ENCODE data around the gene ING5.
A peak's percentile ranks its signal among the peaks of the same experiment; 100 is the strongest.
"Not testable (repeated sequence)": the region's sequence is repeated elsewhere in the genome, so short reads cannot be mapped to it uniquely, and the experiment has no call there.

The ING5 gene

DNA sequence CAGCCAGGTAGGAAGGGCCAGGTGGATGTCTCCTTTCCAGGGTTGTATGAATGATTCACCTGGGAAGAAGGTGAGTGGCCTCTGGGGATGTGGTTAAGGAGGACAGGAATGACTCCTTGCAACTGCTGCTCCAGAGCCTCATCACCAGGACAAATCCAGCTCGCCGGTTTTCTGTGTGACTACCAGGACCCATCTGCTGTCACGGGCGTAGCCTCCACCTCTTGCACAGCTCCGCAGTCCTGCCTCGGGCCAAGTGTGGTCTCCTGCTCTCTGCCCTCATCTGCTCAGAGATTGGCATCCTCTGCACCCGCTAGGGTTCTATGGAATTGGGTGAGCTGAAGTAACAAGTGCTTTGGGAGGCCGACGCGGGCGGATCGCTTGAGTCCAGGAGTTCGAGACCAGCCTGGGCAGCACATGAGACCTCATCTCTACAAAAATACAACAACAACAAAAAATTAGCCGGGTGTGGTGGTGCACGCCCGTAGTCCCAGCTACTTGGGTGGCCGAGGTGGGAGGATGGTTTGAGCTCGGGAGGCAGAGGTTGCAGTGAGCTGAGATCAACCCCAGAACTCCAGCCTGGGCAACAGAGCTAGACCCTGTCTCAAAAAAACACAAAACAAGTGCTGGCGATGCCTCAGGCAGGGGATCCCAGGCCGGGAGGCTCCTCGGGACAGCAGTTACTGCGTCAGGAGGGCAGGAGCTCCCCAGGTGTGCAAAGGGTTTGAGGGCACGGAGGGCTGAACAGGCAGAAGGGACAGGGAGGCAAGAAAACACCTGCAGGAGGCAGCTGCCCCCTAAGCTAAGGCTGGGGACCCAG, 31.8 kb downstream of the ING5 start:
- in situ Hi-C loops (cut with MboI; ENCODE audit: low pct_unique_long_range_greater_than_20kb, low sequenced_read_pairs), result no loop called here

DNA sequence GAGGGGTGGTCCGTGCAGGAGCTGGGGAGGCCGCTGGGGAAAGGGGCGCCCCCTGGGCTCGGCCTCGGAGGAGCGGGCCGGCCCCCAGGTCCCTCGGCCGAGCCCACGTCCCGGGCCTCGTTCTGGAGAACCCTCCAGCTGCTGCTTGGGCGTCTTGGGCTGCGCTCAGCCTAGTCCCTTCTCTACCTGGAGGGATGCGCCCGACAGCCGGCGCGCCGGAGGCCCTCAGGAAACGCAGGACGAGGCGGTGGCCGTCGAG, 32.3 kb downstream of the ING5 start:
- no peak for DNase-seq
- in situ Hi-C loops (cut with MboI; ENCODE audit: low pct_unique_long_range_greater_than_20kb, low sequenced_read_pairs), result no loop called here

More for the DNA sequence above, 31.8 kb downstream of the ING5 start:
- no peak for DNase-seq

DNA sequence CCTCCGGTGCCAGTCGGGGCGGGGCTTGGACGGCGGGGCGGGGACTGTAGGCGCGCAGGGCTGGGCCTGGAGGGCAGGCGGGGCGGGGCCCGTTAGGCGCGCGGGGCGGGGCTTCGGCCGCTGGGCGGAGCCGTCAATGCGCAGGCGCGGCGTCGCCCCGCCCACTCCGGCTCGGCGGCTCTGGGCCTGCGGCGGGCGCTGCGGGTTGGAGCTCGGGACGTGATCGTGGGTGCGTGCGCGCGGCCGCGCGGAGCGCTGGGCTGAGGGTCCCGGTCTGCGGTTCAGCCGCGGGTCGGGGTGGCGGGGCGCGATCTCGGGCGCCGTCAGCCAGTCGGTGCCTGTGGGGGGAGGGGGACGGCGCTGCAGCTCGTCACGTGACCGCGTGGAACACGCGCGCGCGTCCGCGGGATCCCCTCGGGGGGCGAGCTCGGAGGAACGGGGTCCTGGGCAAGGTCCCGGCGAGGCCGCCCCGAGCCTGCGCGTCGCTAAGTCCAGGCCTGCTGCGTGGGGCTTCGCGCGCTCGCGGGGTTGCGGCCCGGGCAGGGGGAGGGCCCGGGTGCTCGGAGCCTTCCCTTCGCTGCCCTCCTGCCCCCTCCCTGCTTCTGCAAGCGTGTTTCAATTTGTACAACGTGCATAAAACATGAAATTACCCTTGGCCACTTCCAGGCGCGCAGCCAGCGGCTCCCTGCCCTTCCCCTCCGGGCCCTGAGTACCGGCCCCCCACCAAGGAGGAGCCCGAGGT, 32.8 kb downstream of the ING5 start, which contains the start of gene D2HGDH:
Gene D2HGDH, plus strand, starts transcription at position 164 of the 742 bp plus-strand sequence. CDS start 595 bp downstream, outside the sequence.
- in situ Hi-C loops (cut with MboI; ENCODE audit: low pct_unique_long_range_greater_than_20kb, low sequenced_read_pairs), result no loop called here
- peak; percentile 72 for DNase-seq

DNA sequence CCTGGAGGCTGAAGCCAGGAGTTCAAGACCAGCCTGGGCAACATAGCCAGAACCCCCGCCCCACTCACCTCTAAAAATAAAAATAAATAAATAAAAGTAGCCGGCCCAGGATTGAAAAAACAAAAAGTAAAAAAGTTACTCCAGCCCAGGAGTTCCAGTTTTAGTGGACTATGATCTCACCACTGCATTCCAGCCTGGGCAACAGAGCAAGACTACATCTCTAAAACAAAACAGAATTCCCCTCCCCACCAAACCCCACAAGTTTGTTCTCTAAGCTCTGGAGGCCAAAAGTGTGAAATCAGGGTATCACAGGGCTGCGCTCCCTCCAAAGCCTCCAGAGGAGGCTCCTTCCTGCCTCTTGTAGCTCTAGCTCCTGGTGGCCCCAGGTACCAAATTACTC, 34.3 kb downstream of the ING5 start:
- in situ Hi-C loops (cut with MboI; ENCODE audit: low pct_unique_long_range_greater_than_20kb, low sequenced_read_pairs), result no loop called here

DNA sequence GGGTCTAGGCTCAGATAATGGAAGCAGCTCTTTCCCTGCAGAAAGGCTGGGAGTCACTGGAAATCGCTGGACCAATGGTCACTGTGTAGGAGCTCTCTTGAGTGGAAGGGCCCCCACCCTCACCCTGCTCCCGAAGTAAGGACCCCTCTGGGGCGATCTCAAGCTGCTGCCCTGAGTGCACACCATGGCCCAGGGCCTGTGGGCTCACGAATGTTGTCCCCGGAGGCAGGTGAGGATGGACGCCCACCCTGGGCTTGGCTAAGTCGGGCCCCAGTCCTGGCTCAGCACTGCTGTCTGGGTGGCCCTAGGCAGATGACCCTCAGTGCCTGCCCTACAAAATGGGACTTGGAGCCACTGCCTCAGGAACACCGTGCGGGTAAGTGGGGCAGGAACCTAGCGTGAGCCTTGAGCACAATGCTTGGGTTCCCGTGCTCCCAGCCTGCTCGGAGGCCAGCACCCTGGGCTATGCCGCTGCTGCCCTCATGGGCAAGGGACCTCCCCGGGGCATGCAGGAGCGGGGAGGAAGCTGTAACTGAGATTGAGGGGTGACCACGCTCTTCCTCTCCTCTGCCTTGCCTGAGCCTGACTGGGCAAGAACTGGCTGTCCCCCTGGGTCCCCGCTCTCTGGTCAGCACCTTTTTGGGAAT, 36.3 kb downstream of the ING5 start:
- in situ Hi-C loops (cut with MboI; ENCODE audit: low pct_unique_long_range_greater_than_20kb, low sequenced_read_pairs), result no loop called here

More for the DNA sequence above, 34.3 kb downstream of the ING5 start:
- DNase-seq, result no peak

DNA sequence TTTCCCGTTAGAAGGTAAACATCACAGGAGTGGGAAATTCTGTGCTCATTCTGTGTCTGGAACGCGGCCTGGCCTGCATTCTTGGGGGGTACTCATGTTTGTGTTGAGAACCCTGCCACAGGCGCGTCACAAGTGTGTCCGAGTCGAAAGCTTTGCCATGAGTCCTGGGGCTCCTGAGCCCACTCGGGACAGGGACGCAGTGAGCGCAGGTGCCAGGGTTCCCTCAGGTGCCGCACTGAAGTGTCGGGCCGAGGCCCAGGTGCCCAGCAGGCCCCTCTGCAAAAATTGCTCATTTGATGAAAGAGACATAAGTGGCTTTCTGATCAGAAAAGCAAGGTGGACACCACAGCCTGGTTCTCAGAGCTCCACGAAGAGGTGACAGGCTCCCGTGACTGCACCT, 37.3 kb downstream of the ING5 start:
- no peak for DNase-seq
- in situ Hi-C loops (cut with MboI; ENCODE audit: low pct_unique_long_range_greater_than_20kb, low sequenced_read_pairs), result no loop called here

More for the DNA sequence above, 36.3 kb downstream of the ING5 start:
- DNase-seq, result no peak

DNA sequence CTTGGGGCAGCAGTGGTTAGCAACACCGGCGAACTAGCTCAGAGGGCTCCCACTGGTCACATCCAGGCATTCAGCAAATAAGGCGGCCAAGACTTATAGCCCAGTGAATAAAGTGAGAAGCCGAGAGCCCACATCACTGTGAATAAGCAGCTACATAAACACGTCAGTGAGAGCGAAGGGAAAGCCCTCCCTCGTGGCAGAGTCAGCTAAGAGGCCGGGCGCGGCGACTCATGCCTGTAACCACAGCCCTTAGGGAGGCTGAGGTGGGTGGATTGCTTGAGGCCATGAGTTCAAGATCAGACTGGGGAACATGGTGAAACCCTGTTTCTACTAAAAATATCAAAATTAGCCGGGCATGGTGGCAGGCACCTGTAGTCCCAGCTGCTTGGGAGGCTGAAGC, 37.8 kb downstream of the ING5 start:
- in situ Hi-C loops (cut with MboI; ENCODE audit: low pct_unique_long_range_greater_than_20kb, low sequenced_read_pairs), result no loop called here
- DNase-seq, result no peak

DNA sequence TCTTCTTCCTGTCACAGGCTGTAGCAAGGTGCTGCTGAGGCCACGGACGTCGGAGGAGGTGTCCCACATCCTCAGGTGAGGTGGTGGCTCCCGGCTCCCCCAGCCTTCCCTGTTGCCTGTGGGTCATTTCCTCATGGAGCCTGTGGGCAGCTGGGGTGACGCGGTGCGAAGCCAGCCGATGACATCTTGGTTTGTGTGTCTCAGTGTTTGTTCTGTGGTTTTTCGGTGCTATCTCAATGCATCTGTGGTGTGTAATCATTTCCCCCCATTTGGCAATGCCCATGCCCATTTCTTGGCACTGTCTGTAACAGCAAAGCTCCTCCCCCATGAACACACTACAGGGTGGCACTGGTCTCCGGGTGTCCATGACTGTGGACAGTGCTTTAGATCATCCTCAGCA, 39.2 kb downstream of the ING5 start:
- in situ Hi-C loops (cut with MboI; ENCODE audit: low pct_unique_long_range_greater_than_20kb, low sequenced_read_pairs), result no loop called here
- DNase-seq, result no peak

DNA sequence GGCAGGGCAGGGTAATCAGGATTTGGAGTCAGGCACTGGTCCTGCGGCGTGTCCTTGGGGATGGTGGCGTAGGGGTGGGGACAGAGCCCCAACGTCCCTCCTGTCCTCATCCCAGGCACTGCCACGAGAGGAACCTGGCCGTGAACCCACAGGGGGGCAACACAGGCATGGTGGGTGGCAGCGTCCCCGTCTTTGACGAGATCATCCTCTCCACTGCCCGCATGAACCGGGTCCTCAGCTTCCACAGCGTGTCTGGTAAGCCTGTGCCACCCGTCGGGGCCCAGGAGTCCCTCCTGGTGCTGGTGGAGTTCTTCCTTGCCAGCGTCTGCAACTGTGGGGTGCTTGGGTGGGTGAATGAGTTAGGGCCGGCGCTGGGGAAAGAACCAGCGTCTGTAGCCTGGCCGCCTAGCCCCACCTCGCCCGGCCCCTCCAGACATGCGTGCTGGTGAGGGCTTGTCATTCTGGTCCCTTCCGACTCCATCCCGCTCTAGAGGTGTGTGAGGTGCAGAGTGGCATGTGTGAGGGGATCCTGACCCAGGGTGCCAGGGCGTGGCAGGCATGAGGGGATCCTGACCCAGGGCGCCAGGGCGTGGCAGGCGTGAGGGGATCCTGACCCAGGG, 40.6 kb downstream of the ING5 start:
- in situ Hi-C loops (cut with MboI; ENCODE audit: low pct_unique_long_range_greater_than_20kb, low sequenced_read_pairs), result no loop called here
- no peak for DNase-seq

DNA sequence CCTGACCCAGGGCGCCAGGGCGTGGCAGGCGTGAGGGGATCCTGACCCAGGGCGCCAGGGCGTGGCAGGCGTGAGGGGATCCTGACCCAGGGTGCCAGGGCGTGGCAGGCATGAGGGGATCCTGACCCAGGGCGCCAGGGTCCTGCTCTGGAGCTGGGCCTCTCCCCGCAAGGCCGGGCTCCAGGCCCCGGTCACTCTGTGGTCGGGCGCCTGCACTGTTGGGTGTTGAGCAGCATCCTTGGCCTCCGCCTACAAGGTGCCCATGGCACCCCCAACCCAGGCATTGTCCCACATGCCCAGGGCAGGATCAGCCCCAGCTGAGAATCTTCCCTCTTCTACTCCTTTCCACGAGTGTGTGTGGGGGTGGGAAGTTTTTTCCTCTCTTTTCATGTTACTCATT, 41.2 kb downstream of the ING5 start:
- in situ Hi-C loops (cut with MboI; ENCODE audit: low pct_unique_long_range_greater_than_20kb, low sequenced_read_pairs); DNase-seq: not testable (repeated sequence)

DNA sequence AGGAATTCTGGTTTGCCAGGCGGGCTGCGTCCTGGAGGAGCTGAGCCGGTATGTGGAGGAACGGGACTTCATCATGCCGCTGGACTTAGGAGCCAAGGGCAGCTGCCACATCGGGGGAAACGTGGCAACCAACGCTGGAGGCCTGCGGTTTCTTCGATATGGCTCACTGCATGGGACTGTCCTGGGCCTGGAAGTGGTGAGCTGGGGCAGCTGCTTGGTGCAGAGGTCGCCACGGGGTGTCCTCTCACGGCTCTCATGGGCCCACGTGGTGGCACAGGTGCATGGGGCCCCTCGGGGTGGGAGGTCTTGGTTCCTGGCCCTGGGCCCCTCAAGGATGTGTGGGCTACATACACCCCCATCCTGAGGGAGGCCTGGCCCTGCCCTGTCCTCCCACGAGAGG, 41.8 kb downstream of the ING5 start:
- DNase-seq, result no peak
- in situ Hi-C loops (cut with MboI; ENCODE audit: low pct_unique_long_range_greater_than_20kb, low sequenced_read_pairs), result no loop called here

DNA sequence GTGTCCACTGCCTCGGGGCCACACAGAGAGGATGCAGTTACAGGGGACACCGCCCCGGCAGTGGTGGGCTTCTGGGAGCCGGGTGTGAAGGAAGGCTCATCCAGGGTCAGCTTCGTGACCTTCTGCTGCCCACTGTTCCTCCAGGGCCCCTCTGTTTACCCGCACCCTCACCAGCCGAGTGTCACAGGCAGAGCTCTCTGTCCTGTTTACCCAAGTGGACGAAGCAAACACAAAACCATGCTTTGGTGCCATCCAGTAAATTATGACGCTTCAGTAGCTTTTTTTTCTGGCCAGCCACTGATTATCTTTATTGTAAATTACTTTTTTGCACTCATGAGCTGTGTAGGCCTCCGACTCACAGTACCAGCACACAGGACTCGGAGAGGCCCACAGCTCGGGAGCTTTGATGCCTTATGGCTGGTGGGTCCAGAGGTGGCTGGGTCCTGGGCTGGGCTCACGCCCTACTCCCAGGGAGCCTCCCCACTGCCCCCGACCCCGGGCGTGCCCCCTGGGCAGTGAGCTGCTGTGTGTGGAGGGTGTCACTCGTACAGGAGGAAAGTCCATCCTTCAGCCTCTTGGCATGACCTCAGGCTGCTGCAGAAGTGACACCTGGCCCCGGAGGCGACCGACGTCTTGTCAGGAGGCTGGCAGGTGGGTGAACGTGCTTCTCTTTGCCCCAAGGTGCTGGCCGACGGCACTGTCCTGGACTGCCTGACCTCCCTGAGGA, 42.4 kb downstream of the ING5 start:
- no peak for DNase-seq
- in situ Hi-C loops (cut with MboI; ENCODE audit: low pct_unique_long_range_greater_than_20kb, low sequenced_read_pairs), result no loop called here

DNA sequence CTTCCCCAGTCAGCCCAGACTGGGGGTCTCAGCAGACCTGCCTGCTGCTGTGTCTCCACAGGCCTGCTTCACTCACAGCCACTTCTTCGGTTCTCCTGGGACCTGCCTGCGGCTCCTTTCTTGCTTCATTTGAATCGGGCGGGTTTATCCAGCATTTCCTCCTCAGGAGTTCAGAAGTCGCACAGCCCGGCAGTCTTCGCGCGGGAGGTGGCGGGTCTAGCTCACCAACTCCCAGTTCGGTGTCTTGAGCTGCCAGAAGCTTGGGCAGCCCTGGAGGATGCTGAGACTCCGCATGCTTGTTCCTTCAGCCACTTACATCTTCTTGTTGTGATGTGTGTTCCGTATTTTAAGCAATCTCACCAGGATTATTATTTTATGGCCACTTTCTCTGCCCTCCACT, 43.4 kb downstream of the ING5 start:
- in situ Hi-C loops (cut with MboI; ENCODE audit: low pct_unique_long_range_greater_than_20kb, low sequenced_read_pairs), result no loop called here
- no peak for DNase-seq

DNA sequence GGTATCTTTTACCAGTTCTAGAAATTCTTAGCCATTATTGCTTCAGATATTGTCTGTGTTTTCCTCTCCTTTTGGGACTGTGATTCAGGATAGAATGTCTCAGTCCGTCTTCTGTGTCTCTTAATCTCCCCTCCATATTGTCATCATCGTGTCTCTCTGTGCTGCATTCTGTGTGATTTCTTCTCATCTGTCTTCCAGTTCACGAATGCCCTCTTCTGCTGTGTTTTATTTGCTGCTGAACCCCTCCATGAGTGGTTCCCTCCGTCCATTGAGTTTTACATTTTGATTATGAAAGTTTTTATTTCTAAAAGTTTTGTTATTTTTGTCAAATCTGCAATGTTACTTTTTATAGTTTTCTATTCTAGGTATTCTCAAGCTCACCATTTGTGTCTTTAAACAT, 44.2 kb downstream of the ING5 start:
- in situ Hi-C loops (cut with MboI; ENCODE audit: low pct_unique_long_range_greater_than_20kb, low sequenced_read_pairs), result no loop called here
- DNase-seq, result no peak

DNA sequence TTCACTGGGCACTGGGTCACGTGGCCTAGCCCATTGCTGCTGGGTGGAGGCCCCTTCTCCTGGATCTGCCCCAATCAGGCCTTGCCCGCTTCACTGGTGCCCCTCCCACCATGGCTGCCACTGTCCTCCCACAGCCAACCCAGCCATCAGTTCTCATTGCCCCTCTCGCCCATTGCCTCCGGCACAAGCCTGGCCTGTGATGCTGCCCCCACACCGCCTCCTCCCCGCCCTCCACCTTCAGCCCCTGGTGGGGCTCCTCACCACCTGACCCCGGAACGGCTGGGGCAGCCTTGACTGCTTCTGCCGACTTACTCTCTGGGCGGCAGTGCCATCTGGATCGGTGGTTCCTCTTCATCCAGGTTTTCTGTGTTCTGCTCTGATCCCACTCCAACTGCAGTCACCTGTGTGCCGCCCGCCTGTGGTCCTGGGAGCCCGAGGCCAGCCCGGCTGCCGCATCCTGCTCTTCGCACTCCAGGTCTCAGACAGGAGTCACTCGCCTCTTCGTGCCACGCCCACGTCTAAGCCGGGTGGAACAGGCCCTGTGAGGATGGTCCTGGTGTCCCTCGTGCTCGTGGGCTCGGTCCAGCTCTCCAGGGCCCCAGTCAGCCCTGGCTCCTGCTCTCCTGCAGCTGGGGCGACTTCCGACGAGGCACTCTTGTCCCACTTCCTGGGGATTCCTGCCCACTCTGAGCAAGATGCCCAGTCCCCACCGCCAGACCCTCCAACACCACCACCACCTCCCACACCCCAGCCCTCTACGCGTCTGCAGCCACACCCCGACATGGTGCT, 46.8 kb downstream of the ING5 start:
- no peak for DNase-seq
- in situ Hi-C loops (cut with MboI; ENCODE audit: low pct_unique_long_range_greater_than_20kb, low sequenced_read_pairs), result no loop called here

DNA sequence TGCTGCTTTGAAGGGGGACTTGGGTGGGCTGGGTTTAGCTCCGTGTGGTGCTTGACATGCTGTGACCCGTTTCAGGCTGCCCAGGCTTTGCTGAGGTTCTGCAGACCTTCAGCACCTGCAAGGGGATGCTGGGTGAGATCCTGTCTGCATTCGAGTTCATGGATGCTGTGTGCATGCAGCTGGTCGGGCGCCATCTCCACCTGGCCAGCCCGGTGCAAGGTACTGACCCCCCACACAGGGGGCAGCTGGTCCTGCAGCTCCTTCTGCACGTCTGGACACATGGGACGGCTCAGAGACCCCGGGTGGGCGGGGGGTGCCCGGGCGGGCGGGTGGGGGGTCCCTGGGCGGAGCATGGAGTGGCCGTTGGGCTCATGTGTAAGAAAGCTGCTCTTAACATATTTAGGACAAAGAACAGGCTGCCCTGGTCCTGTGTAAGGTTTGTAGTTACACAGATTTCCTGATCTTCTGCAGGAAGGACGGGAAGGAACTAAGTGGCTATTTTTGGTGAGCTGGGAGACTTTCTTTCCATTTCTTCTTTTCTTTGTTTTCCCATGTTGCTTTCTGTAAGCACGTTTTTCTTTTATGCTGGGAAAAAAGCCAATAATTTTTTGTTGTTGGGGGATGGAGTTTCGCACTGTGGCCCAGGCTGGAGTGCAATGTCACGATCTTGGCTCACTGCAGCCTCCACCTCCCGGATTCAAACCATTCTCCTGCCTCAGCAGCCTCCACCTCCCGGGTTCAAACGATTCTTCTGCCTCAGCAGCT, 48.4 kb downstream of the ING5 start:
- in situ Hi-C loops (cut with MboI; ENCODE audit: low pct_unique_long_range_greater_than_20kb, low sequenced_read_pairs), result no loop called here
- DNase-seq, result no peak

DNA sequence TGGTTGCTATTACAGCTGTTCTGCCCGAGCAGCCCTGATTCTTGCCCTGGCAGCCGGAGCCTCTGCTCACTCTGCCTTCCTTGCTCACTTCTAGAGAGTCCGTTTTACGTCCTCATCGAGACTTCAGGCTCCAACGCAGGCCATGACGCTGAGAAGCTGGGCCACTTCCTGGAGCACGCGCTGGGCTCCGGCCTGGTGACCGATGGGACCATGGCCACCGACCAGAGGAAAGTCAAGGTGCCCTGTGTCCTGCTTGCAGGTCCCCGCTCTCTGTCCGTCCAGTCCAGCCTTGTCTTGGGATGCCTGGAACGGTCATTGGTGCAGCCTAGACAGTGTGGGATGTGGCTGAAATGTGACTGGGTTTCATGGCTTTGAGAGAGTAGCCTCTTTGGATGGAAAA, 49.3 kb downstream of the ING5 start:
- no peak for DNase-seq
- in situ Hi-C loops (cut with MboI; ENCODE audit: low pct_unique_long_range_greater_than_20kb, low sequenced_read_pairs), result no loop called here

DNA sequence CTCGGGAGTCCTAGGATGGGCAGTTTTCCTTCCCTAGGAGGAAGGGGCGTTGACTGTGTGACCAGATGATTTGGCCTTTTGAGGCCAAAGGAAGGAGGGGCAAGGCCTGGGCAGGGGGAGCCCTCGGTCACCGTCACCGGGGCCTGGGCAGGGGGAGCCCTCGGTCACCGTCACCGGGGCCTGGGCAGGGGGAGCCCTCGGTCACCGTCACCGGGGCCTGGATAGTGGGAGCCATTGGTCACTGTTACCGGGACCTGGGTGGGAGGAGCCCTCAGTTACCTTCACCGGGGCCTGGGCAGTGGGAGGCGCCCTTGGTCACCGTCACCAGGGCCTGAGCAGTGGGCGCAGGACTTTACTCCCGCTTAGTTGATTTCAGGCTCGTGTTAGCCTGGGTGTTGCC, 49.9 kb downstream of the ING5 start:
- in situ Hi-C loops (cut with MboI; ENCODE audit: low pct_unique_long_range_greater_than_20kb, low sequenced_read_pairs), result no loop called here
- no peak for DNase-seq

All from KBM-7 (cell line).